ENCODE results near the gene PNLIPRP1. TPM values are rescaled to one million over a fixed set of nuclear protein-coding genes. Genes with fewer than 3 reads are reported as not detected.

Gene PNLIPRP1
- total and polyA plus RNA-seq, 7 donors: 0.34 to 1.6 (median 0.38) TPM; not detected in 4

DNA sequence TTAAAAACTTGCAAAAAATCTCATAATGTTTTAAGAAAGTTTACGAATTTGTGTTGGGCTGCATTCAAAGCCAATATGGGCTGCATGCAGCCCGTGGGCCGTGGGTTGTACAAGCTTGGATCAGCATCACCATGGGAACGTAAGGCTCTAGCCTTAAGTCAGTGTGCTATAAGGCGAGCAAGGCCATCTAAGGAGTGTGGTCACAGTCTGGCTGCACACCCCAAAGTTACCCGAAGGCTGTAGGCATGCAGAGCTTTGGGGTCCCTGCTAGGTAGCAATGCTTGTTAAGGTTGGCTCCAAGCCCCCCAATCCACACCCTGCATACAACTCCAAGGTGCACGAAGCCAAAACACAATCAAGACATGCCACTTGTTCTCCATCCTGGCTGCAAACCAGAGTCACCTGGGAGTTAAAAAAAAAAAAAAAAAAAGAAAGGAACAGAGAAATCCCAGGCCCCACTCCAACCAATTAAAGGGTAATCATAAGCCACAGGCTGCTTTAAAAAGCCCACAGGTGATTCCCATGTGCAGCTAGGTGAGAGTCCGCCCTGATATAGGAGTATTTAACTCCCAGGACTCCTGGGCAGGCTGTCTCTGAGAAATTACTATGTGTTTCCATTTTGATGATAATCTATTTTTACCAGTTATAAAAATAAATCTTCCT lies 21.5 kb downstream of the PNLIPRP1 start:
- Histone ChIP-seq H3K27me3 (ENCODE audit: insufficient read depth in 3 of 3, low read length in 2 of 3) (peaks cover 0 to 18% (median 2%) of the 10 kb centered on the region in 3 donors), H3K9me3 (no peaks in the 10 kb centered on the region), H3K4me3 (no peak overlapping the region), H3K27ac (no peak overlapping the region), H3K4me1 (no peaks in the 10 kb centered on the region), H3K36me3 (ENCODE audit: insufficient read depth in 1 of 2, low read depth in 1 of 2) (no peaks in the 10 kb centered on the region)
- intact Hi-C loops (cut with DNase I): no loop called here
- TF ChIP-seq, protein P1, sequence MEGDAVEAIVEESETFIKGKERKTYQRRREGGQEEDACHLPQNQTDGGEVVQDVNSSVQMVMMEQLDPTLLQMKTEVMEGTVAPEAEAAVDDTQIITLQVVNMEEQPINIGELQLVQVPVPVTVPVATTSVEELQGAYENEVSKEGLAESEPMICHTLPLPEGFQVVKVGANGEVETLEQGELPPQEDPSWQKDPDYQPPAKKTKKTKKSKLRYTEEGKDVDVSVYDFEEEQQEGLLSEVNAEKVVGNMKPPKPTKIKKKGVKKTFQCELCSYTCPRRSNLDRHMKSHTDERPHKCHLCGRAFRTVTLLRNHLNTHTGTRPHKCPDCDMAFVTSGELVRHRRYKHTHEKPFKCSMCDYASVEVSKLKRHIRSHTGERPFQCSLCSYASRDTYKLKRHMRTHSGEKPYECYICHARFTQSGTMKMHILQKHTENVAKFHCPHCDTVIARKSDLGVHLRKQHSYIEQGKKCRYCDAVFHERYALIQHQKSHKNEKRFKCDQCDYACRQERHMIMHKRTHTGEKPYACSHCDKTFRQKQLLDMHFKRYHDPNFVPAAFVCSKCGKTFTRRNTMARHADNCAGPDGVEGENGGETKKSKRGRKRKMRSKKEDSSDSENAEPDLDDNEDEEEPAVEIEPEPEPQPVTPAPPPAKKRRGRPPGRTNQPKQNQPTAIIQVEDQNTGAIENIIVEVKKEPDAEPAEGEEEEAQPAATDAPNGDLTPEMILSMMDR (IDR thresholded peaks at IDR 0.05): no peak
- ATAC-seq (no peak), DNase-seq (no peak)
- WGBS, 3 donors: 87 to 92% (median 90%) methylated on average over 8 of the region's 8 CpGs

DNA sequence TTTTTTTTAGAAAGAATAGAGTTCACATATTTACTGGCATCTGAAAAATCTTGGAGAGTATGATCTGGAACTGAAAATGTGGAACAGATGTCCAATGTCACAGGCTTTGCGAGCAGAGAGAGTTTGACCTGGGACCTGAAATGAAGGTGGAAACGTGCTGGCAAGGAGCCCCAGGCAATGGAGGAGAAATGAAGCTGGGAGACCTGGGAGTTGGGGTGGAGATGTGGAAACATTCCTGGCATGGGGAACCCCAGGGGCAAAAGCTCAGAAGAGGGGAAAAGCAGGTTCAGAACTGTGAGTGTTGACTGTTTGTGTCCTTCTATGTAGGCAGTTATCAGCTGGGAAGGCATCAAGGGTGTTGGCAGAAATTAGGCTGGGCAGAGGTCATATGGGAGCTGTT lies 22.7 kb downstream of the PNLIPRP1 start:
- intact Hi-C loops (cut with DNase I): no loop called here
- Histone ChIP-seq H3K9me3 (no peaks in the 10 kb centered on the region), H3K27me3 (ENCODE audit: insufficient read depth in 3 of 3, low read length in 2 of 3) (peaks cover 0 to 18% (median 4%) of the 10 kb centered on the region in 3 donors), H3K27ac (no peak overlapping the region), H3K4me3 (no peak overlapping the region), H3K36me3 (ENCODE audit: insufficient read depth in 1 of 2, low read depth in 1 of 2) (no peaks in the 10 kb centered on the region), H3K4me1 (no peaks in the 10 kb centered on the region)
- 45 to 56% (median 47%) methylated on average over 2 of the region's 2 CpGs for WGBS, 3 donors
- ATAC-seq: no peak
- no peak for DNase-seq
- TF ChIP-seq, protein P1 (IDR thresholded peaks at IDR 0.05): no peak

DNA sequence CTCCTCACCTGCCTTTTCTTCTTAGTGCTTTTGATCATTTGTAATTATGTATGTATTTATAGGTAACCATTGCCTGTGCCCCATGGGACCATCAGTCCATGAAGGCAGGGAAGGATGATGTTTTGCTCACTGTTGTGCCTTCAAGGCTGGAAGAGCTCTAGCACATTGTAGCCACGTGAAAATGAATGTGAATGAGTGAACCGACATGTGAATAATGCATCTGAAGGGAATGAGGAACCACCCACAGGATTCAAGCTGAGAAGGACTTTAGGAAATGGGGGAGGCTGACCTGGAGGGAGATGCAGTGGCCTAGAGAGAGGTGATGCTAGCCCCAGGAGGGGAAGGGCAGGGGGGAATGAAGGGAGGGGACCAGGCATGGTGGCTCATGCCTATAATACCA lies 24.0 kb downstream of the PNLIPRP1 start:
- H3K36me3 ChIP-seq (ENCODE audit: insufficient read depth in 1 of 2, low read depth in 1 of 2): no peaks in the 10 kb centered on the region
- intact Hi-C loops (cut with DNase I): no loop called here
- H3K4me1 ChIP-seq: no peaks in the 10 kb centered on the region
- WGBS, 3 donors: 29 to 42% (median 39%) methylated on average over 2 of the region's 2 CpGs
- TF ChIP-seq, protein P1 (IDR thresholded peaks at IDR 0.05): no peak
- no peaks in the 10 kb centered on the region for H3K9me3 ChIP-seq
- no peak overlapping the region for H3K4me3 ChIP-seq
- DNase-seq (no peak), ATAC-seq (no peak)
- H3K27me3 ChIP-seq (ENCODE audit: insufficient read depth in 3 of 3, low read length in 2 of 3): peaks cover 0 to 11% (median 2%) of the 10 kb centered on the region in 3 donors
- H3K27ac ChIP-seq: no peak overlapping the region

DNA sequence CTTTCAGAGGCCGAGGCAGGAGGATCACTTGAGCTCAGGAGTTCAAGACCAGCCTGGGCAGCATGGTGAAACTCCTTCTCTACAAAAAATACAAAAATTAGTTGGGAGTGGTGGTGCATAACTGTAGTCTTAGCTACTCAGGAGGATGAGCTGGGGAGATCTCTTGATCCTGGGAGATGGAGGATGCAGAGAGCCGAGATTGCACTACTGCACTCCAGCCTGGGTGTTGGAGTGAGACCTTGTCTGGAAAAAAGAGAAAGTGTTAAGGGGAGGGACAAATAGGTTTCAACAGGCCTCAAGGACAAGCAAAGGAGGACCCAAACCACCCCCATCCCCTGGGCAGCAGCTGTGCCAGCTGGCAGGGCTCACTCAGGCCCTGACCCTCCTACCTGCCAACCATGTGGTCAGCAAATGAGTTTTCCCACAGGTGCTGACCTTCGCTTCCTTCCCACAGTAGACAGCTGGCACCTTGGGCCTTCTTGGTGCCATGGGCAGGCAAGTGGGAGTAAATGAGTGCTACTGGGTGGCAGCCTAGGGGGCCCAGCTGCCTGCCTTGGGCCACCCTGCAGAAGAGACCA lies 24.5 kb downstream of the PNLIPRP1 start:
- TF ChIP-seq, protein P1 (IDR thresholded peaks at IDR 0.05): no peak
- DNase-seq (no peak), ATAC-seq (no peak)
- Histone ChIP-seq H3K9me3 (no peaks in the 10 kb centered on the region), H3K4me3 (no peak overlapping the region), H3K27ac (no peak overlapping the region), H3K36me3 (ENCODE audit: insufficient read depth in 1 of 2, low read depth in 1 of 2) (no peaks in the 10 kb centered on the region), H3K4me1 (no peaks in the 10 kb centered on the region), H3K27me3 (ENCODE audit: insufficient read depth in 3 of 3, low read length in 2 of 3) (peaks cover 0 to 7% (median 2%) of the 10 kb centered on the region in 3 donors)
- intact Hi-C loops (cut with DNase I): no loop called here
- WGBS, 3 donors: 87 to 90% (median 87%) methylated on average over 3 of the region's 3 CpGs
